Fibroblast of villous mesenchyme (primary cell): ENCODE data around the gene DGKG. TPM values are rescaled to one million over a fixed set of nuclear protein-coding genes. Genes with fewer than 3 reads are reported as not detected.

Source experiments
- DNase-seq: peaks from one replicate; pipeline ENCODE4 v3.0.0-alpha.2; 2010; ENCODE audit warnings: low read depth
- H3K4me3 ChIP-seq: 2 replicates; pipeline ENCODE4 v1.5.1; 2011; ENCODE audit warnings: low read depth, mild to moderate bottlenecking, low read length
- CTCF ChIP-seq: IDR thresholded peaks from 2 replicates; pipeline ENCODE4 v1.5.1; 2012; ENCODE audit warnings: low read depth, mild to moderate bottlenecking, low read length; ENCODE audit not compliant: insufficient read depth
- total RNA-seq: library from RNA; depleted of rRNA; stranded (reverse); fragments of >200 nt; gene quantifications from 2 replicates; pipeline ENCODE4 v1.2.3, GENCODE V29; 2012

DGKG gene
- total RNA-seq, 1 donor = under 0.01 TPM

- DNase-seq = no peak
- no peak overlapping the region for H3K4me3 ChIP-seq
- TF ChIP-seq CTCF = no peak
These were observed 77.7 kb downstream of the DGKG start for GRCh38 chr3:186284349-186284652.

GRCh38 chr3:186283651-186284348, 78.2 kb downstream of the DGKG start:
- H3K4me3 ChIP-seq = no peak overlapping the region
- no peak for TF ChIP-seq CTCF
- no peak for DNase-seq

- TF ChIP-seq CTCF = no peak
- no peak overlapping the region for H3K4me3 ChIP-seq
- no peak for DNase-seq
These were observed 78.9 kb downstream of the DGKG start for GRCh38 chr3:186283096-186283495.

- TF ChIP-seq CTCF = no peak
These were observed 80.9 kb downstream of the DGKG start for GRCh38 chr3:186281176-186281575.

GRCh38 chr3:186280737-186281136, 81.3 kb downstream of the DGKG start:
- DNase-seq = no peak
- no peak for TF ChIP-seq CTCF
- no peak overlapping the region for H3K4me3 ChIP-seq

More at GRCh38 chr3:186281176-186281575, 80.9 kb downstream of the DGKG start:
- no peak overlapping the region for H3K4me3 ChIP-seq
- peak; percentile 30 for DNase-seq

- peak; percentile 67 for DNase-seq
- H3K4me3 ChIP-seq = no peak overlapping the region
- TF ChIP-seq CTCF = peak; percentile 62
These were observed 84.6 kb downstream of the DGKG start for GRCh38 chr3:186277268-186277909.
